ENCODE results near the gene PRR18. TPM values are rescaled to one million over a fixed set of nuclear protein-coding genes. Genes with fewer than 3 reads are reported as not detected.
A peak's percentile ranks its signal among the peaks of the same experiment; 100 is the strongest.

The PRR18 gene
- total and polyA plus RNA-seq, 2 of the 13 experiments (the other 11 are each of a cell fraction or from before 2014, with no cell fraction given) = 0.04 TPM

DNA sequence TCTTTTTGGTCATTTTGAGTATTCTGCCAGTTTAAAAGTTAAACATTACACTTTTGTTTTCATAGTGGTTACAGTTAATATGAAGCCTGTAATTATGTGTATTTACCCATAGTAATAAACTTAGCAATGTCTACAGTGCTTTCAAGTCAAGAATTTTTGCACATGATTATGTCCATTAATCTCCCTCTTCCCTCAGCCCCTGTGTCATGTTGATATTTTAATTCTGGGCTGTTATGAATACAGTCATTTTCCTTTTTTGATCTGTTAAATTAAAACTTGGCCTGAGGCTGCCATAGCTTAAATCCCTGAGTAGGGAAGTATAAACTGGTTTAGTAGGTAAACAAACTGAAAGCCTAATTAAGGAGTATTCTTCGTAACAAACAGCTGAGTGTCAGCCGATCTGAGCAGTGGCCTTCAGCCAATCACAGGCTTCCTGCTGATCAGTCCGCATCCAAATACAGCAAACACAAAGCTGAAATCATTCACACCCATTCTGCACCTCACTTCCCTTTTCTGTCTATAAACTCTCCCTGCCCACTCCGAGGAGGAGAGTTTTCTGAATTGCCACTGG, 43.6 kb upstream of the PRR18 start (continued):
- TF ChIP-seq ARID5B (CRISPR knock-in tag; IDR thresholded peaks at IDR 0.05) (peak; percentile 77), ZMYM4 (CRISPR knock-in tag; IDR thresholded peaks at IDR 0.05) (peak; percentile 59; the same call in 1 of the 2 replicates), RFX5 (IDR thresholded peaks at IDR 0.05; ENCODE audit: low read depth, low read length) (no peak), ELF3 (CRISPR knock-in tag; IDR thresholded peaks at IDR 0.05) (peak; percentile 49; the same call in 1 of the 2 replicates), FOXM1 (CRISPR knock-in tag; IDR thresholded peaks at IDR 0.05) (no peak), POLR2G (IDR thresholded peaks at IDR 0.05; ENCODE audit: low read depth, low read length) (no peak), SP5 (CRISPR knock-in tag; IDR thresholded peaks at IDR 0.05; ENCODE audit: borderline replicate concordance, low read depth) (peak; percentile 88), HMG20A (CRISPR knock-in tag; IDR thresholded peaks at IDR 0.05; ENCODE audit: borderline replicate concordance) (peak; percentile 23; the same call in 1 of the 2 replicates), ZNF256 (CRISPR knock-in tag; conservative IDR thresholded peaks at IDR 0.05) (no peak), ZNF17 (CRISPR knock-in tag; IDR thresholded peaks at IDR 0.05) (no peak), CREB1 (IDR thresholded peaks at IDR 0.05) (no peak), CREB1 (CRISPR knock-in tag; IDR thresholded peaks at IDR 0.05) (peak; percentile 39; the same call in 1 of the 2 replicates), MIXL1 (CRISPR knock-in tag; IDR thresholded peaks at IDR 0.05) (peak; percentile 76), KLF16 (CRISPR knock-in tag; IDR thresholded peaks at IDR 0.05) (no peak), ZMAT3 (CRISPR knock-in tag; conservative IDR thresholded peaks at IDR 0.05) (0 out of 2 replicates have a peak, but pooled peaks have one; percentile 53), TBX3 (IDR thresholded peaks at IDR 0.05; ENCODE audit: borderline replicate concordance) (peak; percentile 53; the same call in 1 of the 2 replicates), ZBTB38 (CRISPR knock-in tag; IDR thresholded peaks at IDR 0.05) (peak; percentile 59; the same call in 1 of the 2 replicates), NFYB (CRISPR knock-in tag; IDR thresholded peaks at IDR 0.05) (peak; percentile 63), ZNF431 (CRISPR knock-in tag; IDR thresholded peaks at IDR 0.05; ENCODE audit: borderline replicate concordance, low read depth) (no peak), NR2F6 (IDR thresholded peaks at IDR 0.05) (0 out of 2 replicates have a peak, but pooled peaks have one; percentile 25), NR2F6 (CRISPR knock-in tag; IDR thresholded peaks at IDR 0.05) (peak; percentile 9; the same call in 1 of the 2 replicates), NFIC (IDR thresholded peaks at IDR 0.05; ENCODE audit: low read length) (peak; percentile 77; the same call in 1 of the 2 replicates), BCL6 (CRISPR knock-in tag; IDR thresholded peaks at IDR 0.05) (peak; percentile 52; the same call in 1 of the 2 replicates), ZNF329 (CRISPR knock-in tag; IDR thresholded peaks at IDR 0.05; ENCODE audit: low read depth) (no peak), PPARG (CRISPR knock-in tag; conservative IDR thresholded peaks at IDR 0.05) (0 out of 2 replicates have a peak, but pooled peaks have one; percentile 36), TGIF2 (CRISPR knock-in tag; IDR thresholded peaks at IDR 0.05) (peak; percentile 71; the same call in 1 of the 2 replicates), FOXA3 (CRISPR knock-in tag; IDR thresholded peaks at IDR 0.05) (peak; percentile 73), PHF5A (CRISPR knock-in tag; IDR thresholded peaks at IDR 0.05; ENCODE audit: low read depth, unreplicated experiment) (peak; percentile 33), SIX4 (CRISPR knock-in tag; IDR thresholded peaks at IDR 0.05) (peak; percentile 11; the same call in 1 of the 2 replicates), ZNF235 (CRISPR knock-in tag; IDR thresholded peaks at IDR 0.05; ENCODE audit: borderline replicate concordance) (no peak)

All from HepG2 (cell line).